Esophagus muscularis mucosa (tissue), 4 donors: ENCODE data around the gene CCDC61.

Experiments
- EP300 ChIP-seq: sonication (generic); formaldehyde crosslinking; IDR thresholded peaks from one replicate; pipeline ENCODE4 v1.6.1; 2017; ENCODE audit warnings: antibody characterized with exemption
- POLR2A ChIP-seq: fragments of 450-650 bp; IDR thresholded peaks from one replicate; pipeline ENCODE4 v1.6.1; 2017; ENCODE audit warnings: antibody characterized with exemption, moderate library complexity, mild to moderate bottlenecking, low read depth
- POLR2AphosphoS5 ChIP-seq, 2 donors: sonication (generic); formaldehyde crosslinking; IDR thresholded peaks; one replicate each; pipeline ENCODE4 v1.6.1; 2017; ENCODE audit warnings: antibody characterized with exemption in 2 of 2
- TF ChIP-seq, protein P1 (sequence below), 3 experiments: fragments of 200-600 bp in 2 of 3; fragments of 450-650 bp in 1 of 3; sonication (generic) in 2 of 3; IDR thresholded peaks; one replicate each; pipeline ENCODE4 v1.5.1; 2017 to 2019; ENCODE audit warnings: antibody characterized with exemption in 3 of 3, mild to moderate bottlenecking in 2 of 3, moderate library complexity in 1 of 3

- TF ChIP-seq, protein P1, sequence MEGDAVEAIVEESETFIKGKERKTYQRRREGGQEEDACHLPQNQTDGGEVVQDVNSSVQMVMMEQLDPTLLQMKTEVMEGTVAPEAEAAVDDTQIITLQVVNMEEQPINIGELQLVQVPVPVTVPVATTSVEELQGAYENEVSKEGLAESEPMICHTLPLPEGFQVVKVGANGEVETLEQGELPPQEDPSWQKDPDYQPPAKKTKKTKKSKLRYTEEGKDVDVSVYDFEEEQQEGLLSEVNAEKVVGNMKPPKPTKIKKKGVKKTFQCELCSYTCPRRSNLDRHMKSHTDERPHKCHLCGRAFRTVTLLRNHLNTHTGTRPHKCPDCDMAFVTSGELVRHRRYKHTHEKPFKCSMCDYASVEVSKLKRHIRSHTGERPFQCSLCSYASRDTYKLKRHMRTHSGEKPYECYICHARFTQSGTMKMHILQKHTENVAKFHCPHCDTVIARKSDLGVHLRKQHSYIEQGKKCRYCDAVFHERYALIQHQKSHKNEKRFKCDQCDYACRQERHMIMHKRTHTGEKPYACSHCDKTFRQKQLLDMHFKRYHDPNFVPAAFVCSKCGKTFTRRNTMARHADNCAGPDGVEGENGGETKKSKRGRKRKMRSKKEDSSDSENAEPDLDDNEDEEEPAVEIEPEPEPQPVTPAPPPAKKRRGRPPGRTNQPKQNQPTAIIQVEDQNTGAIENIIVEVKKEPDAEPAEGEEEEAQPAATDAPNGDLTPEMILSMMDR (IDR thresholded peaks at IDR 0.05): no peak
- TF ChIP-seq POLR2A (no peak), EP300 (no peak), POLR2AphosphoS5 (IDR thresholded peaks at IDR 0.05) (no peak)
These were observed 47.3 kb upstream of the CCDC61 start for GRCh38 chr19:45947926-45948325.
